Measurements from ENCODE around the gene NANP. TPM values are rescaled to one million over a fixed set of nuclear protein-coding genes. Genes with fewer than 3 reads are reported as not detected.

NANP gene
- polyA plus RNA-seq, 1 experiment = 3.9 TPM

DNA sequence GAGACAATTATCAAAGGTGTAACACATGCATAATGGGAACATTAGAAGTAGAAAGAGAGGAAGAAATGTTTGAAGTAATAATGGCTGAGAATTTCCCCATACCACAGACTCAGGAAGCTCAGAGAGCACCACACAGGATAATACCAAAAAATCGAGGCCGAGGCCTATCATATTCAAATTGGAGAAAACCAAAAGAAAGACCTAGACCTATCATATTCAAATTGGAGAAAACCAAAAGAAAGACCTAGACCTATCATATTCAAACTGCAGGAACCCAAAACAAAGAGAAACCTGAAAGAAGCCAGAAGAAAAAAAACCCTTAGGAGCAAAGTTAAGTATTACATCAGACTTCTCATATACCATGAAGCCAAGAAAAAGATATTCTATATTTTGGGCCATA, 56.5 kb downstream of the NANP start:
- CTCF ChIA-PET = no interaction called here

GRCh38 chr20:25566821-25567220, 57.0 kb downstream of the NANP start:
- TF ChIP-seq, protein P1, sequence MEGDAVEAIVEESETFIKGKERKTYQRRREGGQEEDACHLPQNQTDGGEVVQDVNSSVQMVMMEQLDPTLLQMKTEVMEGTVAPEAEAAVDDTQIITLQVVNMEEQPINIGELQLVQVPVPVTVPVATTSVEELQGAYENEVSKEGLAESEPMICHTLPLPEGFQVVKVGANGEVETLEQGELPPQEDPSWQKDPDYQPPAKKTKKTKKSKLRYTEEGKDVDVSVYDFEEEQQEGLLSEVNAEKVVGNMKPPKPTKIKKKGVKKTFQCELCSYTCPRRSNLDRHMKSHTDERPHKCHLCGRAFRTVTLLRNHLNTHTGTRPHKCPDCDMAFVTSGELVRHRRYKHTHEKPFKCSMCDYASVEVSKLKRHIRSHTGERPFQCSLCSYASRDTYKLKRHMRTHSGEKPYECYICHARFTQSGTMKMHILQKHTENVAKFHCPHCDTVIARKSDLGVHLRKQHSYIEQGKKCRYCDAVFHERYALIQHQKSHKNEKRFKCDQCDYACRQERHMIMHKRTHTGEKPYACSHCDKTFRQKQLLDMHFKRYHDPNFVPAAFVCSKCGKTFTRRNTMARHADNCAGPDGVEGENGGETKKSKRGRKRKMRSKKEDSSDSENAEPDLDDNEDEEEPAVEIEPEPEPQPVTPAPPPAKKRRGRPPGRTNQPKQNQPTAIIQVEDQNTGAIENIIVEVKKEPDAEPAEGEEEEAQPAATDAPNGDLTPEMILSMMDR (IDR thresholded peaks at IDR 0.05; ENCODE audit: insufficient read depth, low read depth, low read length) = no peak
- no peak for DNase-seq (ENCODE audit: low read depth)

More for the DNA sequence above, 56.5 kb downstream of the NANP start:
- Histone ChIP-seq H3K36me3 (ENCODE audit: control insufficient read depth, insufficient read depth, low read length) (peaks cover 2% of the 10 kb centered on the region; the same call in 1 of the 2 replicates), H3K27me3 (ENCODE audit: control insufficient read depth, insufficient read depth, low read length) (no peaks in the 10 kb centered on the region), H3K4me3 (ENCODE audit: low read depth, low read length) (no peak overlapping the region)
- POLR2A ChIA-PET = no interaction called here
- no peak for DNase-seq (ENCODE audit: low read depth)
- TF ChIP-seq, protein P1 (IDR thresholded peaks at IDR 0.05; ENCODE audit: insufficient read depth, low read depth, low read length) = no peak

GRCh38 chr20:25565578-25566157, 58.1 kb downstream of the NANP start:
- TF ChIP-seq, protein P1 (IDR thresholded peaks at IDR 0.05; ENCODE audit: insufficient read depth, low read depth, low read length) = no peak
- no peaks in the 10 kb centered on the region for H3K27me3 ChIP-seq (ENCODE audit: control insufficient read depth, insufficient read depth, low read length)
- H3K4me3 ChIP-seq (ENCODE audit: low read depth, low read length) = no peak overlapping the region
- H3K36me3 ChIP-seq (ENCODE audit: control insufficient read depth, insufficient read depth, low read length) = peaks cover 2% of the 10 kb centered on the region; the same call in 1 of the 2 replicates
- POLR2A ChIA-PET = no interaction called here
- CTCF ChIA-PET = no interaction called here
- DNase-seq (ENCODE audit: low read depth) = no peak

More at GRCh38 chr20:25566821-25567220, 57.0 kb downstream of the NANP start:
- no peak overlapping the region for H3K4me3 ChIP-seq (ENCODE audit: low read depth, low read length)
- ChIA-PET CTCF (no interaction called here), POLR2A (no interaction called here)
- peaks cover 2% of the 10 kb centered on the region; the same call in 1 of the 2 replicates for H3K36me3 ChIP-seq (ENCODE audit: control insufficient read depth, insufficient read depth, low read length)
- H3K27me3 ChIP-seq (ENCODE audit: control insufficient read depth, insufficient read depth, low read length) = no peaks in the 10 kb centered on the region

- TF ChIP-seq, protein P1 (IDR thresholded peaks at IDR 0.05; ENCODE audit: insufficient read depth, low read depth, low read length) = no peak
- no peaks in the 10 kb centered on the region for H3K36me3 ChIP-seq (ENCODE audit: control insufficient read depth, insufficient read depth, low read length)
- POLR2A ChIA-PET = no interaction called here
- DNase-seq (ENCODE audit: low read depth) = no peak
- CTCF ChIA-PET = no interaction called here
- H3K4me3 ChIP-seq (ENCODE audit: low read depth, low read length) = no peak overlapping the region
- H3K27me3 ChIP-seq (ENCODE audit: control insufficient read depth, insufficient read depth, low read length) = no peaks in the 10 kb centered on the region
Measured at GRCh38 chr20:25563876-25564275, 59.9 kb downstream of the NANP start.

DNA sequence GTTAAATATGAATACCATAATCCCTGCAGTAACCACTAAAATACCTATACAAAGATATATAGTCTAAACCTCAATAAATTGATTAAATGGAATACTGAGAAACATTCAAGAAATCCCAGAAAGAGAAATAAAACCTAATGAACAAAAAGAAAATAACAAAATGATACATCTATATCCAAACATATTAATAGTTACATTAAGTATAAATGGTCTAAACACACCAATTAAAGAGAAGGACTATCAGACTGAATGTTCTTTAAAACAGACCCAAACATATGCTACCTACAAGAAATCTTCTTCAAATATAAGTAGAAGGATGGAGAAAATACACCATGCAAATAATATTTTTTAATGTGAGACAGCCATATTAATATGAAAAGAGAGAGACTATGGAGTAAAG, 60.5 kb downstream of the NANP start:
- TF ChIP-seq, protein P1 (IDR thresholded peaks at IDR 0.05; ENCODE audit: insufficient read depth, low read depth, low read length) = no peak

More for the DNA sequence above, 60.5 kb downstream of the NANP start:
- POLR2A ChIA-PET = no interaction called here
- CTCF ChIA-PET = no interaction called here
- Histone ChIP-seq H3K4me3 (ENCODE audit: low read depth, low read length) (no peak overlapping the region), H3K27me3 (ENCODE audit: control insufficient read depth, insufficient read depth, low read length) (no peaks in the 10 kb centered on the region), H3K36me3 (ENCODE audit: control insufficient read depth, insufficient read depth, low read length) (no peaks in the 10 kb centered on the region)
- no peak for DNase-seq (ENCODE audit: low read depth)

Small RNA genes lying within 50 kb of the gene (small RNA-seq; reads per million reads assigned to genes)
- not detected for gene RN7SL594P (ENCODE audit: insufficient read length, low read depth, low replicate concordance)
- not detected for gene RNU6ATAC17P (ENCODE audit: insufficient read length, low read depth, low replicate concordance)

Other genes with a start within 250 kb of the NANP start
- 20.2 and 25.0 TPM in 2 replicates for gene ABHD12, start 233.2 kb downstream of the NANP start, polyA plus RNA-seq (2011; rRNA removed)
- gene GINS1, start 216.3 kb downstream of the NANP start, polyA plus RNA-seq (2011; rRNA removed) = 2.7 and 4.7 TPM in 2 replicates
- gene NINL, start 38.5 kb downstream of the NANP start, polyA plus RNA-seq (2011; rRNA removed) = 4.5 and 6.2 TPM in 2 replicates
- gene ZNF337, start 72.8 kb upstream of the NANP start, polyA plus RNA-seq (2011; rRNA removed) = 8.2 and 10.9 TPM in 2 replicates

Measured in BJ (cell line).